Activated CD4-positive, alpha-beta T cell treated with anti-CD3 and anti-CD28 coated beads, Interleukin-2, amount 10 ng/mL, durations not matched to agents 24 days and 14 days (primary cell): ENCODE measurements around the gene RHOBTB1. TPM values are rescaled to one million over a fixed set of nuclear protein-coding genes. Genes with fewer than 3 reads are reported as not detected.

Experiments used
- total RNA-seq: library from RNA; stranded (reverse); gene quantifications from 2 replicates; pipeline ENCODE4 v1.2.3, GENCODE V29; 2022

The RHOBTB1 gene
- total RNA-seq, 1 donor from 2014 or later, result not detected

Other genes starting within 250 kb of the RHOBTB1 start
- gene CDK1, start 165.7 kb downstream of the RHOBTB1 start, total RNA-seq, result 101 and 105 TPM in 2 replicates